ENCODE data around the gene RBM18.

DNA sequence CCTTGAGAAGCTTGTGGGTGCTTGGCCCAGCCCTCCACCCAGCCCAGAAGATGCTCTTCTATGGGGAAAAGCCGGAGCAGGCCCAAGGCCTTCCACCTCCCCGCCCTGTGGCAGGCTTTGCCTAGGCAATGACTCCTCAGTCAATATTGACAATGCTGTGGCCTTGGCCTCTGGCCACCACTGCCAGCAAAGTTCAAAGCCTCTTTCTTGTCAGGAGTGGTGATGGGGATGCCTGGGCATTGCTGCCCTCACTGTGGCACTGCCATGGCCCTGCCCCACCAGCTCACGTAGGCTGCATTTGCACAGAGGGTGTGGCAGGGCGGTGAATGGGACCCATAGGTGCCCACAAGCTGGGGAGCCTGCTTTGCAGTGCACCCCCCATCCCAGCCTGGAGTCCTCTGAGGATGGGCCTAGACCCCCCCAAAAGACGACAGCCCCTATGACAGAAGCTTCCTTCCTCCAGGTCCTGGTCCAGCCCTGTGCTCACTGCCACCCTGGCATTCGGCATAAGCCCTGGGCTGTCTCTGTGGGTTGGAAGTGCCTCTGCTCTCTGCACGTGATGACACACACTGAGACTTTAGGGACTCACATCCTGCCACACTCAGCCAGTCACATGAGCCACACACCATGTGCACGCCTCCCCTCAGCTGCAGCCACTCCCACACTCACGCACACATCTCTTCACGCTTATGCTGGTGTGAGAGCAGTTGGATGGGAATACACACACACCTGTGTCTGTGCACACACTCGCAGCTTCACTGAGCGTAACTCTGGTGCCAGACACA is 73.9 kb downstream of the RBM18 start:
- TF ChIP-seq, protein P1, sequence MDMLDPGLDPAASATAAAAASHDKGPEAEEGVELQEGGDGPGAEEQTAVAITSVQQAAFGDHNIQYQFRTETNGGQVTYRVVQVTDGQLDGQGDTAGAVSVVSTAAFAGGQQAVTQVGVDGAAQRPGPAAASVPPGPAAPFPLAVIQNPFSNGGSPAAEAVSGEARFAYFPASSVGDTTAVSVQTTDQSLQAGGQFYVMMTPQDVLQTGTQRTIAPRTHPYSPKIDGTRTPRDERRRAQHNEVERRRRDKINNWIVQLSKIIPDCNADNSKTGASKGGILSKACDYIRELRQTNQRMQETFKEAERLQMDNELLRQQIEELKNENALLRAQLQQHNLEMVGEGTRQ (IDR thresholded peaks at IDR 0.05; ENCODE audit: low read depth, low read length) = peak; percentile 56
- TF ChIP-seq POLR2A (IDR thresholded peaks at IDR 0.05; ENCODE audit: low read depth, low read length) (no peak), MXI1 (IDR thresholded peaks at IDR 0.05; ENCODE audit: borderline replicate concordance, low read depth, low read length) (no peak), CEBPB (IDR thresholded peaks at IDR 0.05; ENCODE audit: low read depth, low read length) (no peak), NFE2L2 (IDR thresholded peaks at IDR 0.05; ENCODE audit: low read depth, low read length) (no peak), SMC3 (IDR thresholded peaks at IDR 0.05; ENCODE audit: low read depth, low read length) (no peak), RAD21 (IDR thresholded peaks at IDR 0.05; ENCODE audit: low read length) (no peak), RFX5 (IDR thresholded peaks at IDR 0.05; ENCODE audit: low read depth, low read length) (no peak), MAZ (IDR thresholded peaks at IDR 0.05; ENCODE audit: borderline replicate concordance, low read depth, low read length) (no peak), MAFK (IDR thresholded peaks at IDR 0.05; ENCODE audit: low read depth, low read length) (no peak), RCOR1 (IDR thresholded peaks at IDR 0.05; ENCODE audit: insufficient replicate concordance, low read length) (no peak), BHLHE40 (IDR thresholded peaks at IDR 0.05; ENCODE audit: low read depth, low read length) (peak; percentile 63)
- TF ChIP-seq, protein P2, sequence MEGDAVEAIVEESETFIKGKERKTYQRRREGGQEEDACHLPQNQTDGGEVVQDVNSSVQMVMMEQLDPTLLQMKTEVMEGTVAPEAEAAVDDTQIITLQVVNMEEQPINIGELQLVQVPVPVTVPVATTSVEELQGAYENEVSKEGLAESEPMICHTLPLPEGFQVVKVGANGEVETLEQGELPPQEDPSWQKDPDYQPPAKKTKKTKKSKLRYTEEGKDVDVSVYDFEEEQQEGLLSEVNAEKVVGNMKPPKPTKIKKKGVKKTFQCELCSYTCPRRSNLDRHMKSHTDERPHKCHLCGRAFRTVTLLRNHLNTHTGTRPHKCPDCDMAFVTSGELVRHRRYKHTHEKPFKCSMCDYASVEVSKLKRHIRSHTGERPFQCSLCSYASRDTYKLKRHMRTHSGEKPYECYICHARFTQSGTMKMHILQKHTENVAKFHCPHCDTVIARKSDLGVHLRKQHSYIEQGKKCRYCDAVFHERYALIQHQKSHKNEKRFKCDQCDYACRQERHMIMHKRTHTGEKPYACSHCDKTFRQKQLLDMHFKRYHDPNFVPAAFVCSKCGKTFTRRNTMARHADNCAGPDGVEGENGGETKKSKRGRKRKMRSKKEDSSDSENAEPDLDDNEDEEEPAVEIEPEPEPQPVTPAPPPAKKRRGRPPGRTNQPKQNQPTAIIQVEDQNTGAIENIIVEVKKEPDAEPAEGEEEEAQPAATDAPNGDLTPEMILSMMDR (conservative IDR thresholded peaks at IDR 0.05; ENCODE audit: low read depth, low read length) = no peak
- TF ChIP-seq, protein P3, sequence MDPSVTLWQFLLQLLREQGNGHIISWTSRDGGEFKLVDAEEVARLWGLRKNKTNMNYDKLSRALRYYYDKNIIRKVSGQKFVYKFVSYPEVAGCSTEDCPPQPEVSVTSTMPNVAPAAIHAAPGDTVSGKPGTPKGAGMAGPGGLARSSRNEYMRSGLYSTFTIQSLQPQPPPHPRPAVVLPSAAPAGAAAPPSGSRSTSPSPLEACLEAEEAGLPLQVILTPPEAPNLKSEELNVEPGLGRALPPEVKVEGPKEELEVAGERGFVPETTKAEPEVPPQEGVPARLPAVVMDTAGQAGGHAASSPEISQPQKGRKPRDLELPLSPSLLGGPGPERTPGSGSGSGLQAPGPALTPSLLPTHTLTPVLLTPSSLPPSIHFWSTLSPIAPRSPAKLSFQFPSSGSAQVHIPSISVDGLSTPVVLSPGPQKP (IDR thresholded peaks at IDR 0.05; ENCODE audit: borderline replicate concordance, low read depth, low read length) = no peak

All from IMR-90 (cell line).